K562 (cell line): Measurements from ENCODE around the gene SYNGR1. TPM values are rescaled to one million over a fixed set of nuclear protein-coding genes. Genes with fewer than 3 reads are reported as not detected.
A peak's percentile ranks its signal among the peaks of the same experiment; 100 is the strongest.

Source experiments
- ATAC-seq: fragments of 200-7000 bp; cut with Tn5 transposase; 3 replicates; pipeline ENCODE4 v1.9.1; 2020; ENCODE audit warnings: moderate library complexity
- BruUV-seq: library from RNA; stranded (reverse); fragments of 400-500 nt; replicated peaks from 2 replicates; lab custom pipeline; 2021; lab: Mats Ljungman, UMichigan
- CTCF ChIA-PET: fragments of 300-600 bp; formaldehyde crosslinking; extraction: SDS; loops from one replicate; lab custom pipeline; 2021; ENCODE audit warnings: low intra/inter-chr PET ratio; lab: Yijun Ruan, JAX
- POLR2A ChIA-PET: fragments of 300-600, 350-650 bp; sonication (Branson Sonifier 250); formaldehyde crosslinking; extraction: SDS; loops from one replicate; lab custom pipeline; 2021; ENCODE audit warnings: antibody characterized with exemption, inconsistent platforms; lab: Yijun Ruan, JAX
- DNase-seq, 4 experiments: peaks; one replicate each; pipeline versions ENCODE4 v3.0.0 to v3.0.0-alpha.2; 2011 to 2018; ENCODE audit warnings: low spot score in 3 of 4, mixed read lengths in 3 of 4; ENCODE audit errors: extremely low read depth in 1 of 4
- FAIRE-seq: peaks from 2 replicates; lab custom pipeline; 2011; peaks lifted over from hg19 to GRCh38; lab: Jason Lieb, UNC
- H2AFZ ChIP-seq: 2 replicates; pipeline ENCODE4 v1.6.0; 2011; ENCODE audit warnings: low read depth, low read length, control low read depth, inconsistent platforms
- H3K27ac ChIP-seq: fragments of 200-600 bp; 3 replicates; pipeline ENCODE4 v1.8.0; 2011; ENCODE audit warnings: low read depth, mild to moderate bottlenecking, control low read depth, inconsistent platforms, low read length, moderate library complexity, mixed read lengths; ENCODE audit errors: extremely low read depth
- H3K27me3 ChIP-seq, 2 experiments: fragments of 300-600 bp in 1 of 2; 2 replicates in 1 of 2; 3 replicates in 1 of 2; pipeline versions ENCODE4 v1.6.0 to v1.8.0; 2011; ENCODE audit warnings: inconsistent platforms in 2 of 2, low read length in 2 of 2, mild to moderate bottlenecking in 1 of 2, mixed read lengths in 1 of 2, moderate library complexity in 1 of 2; ENCODE audit not compliant: control insufficient read depth in 2 of 2, insufficient read depth in 2 of 2
- H3K36me3 ChIP-seq: fragments of 300-600 bp; 3 replicates; pipeline ENCODE4 v1.8.0; 2011; ENCODE audit warnings: mild to moderate bottlenecking, low read length, inconsistent platforms; ENCODE audit not compliant: control insufficient read depth, insufficient read depth
- H3K4me1 ChIP-seq, 2 experiments: fragments of 200-600 bp in 1 of 2; replicated peaks in 1 of 2; 2 replicates in 1 of 2; 3 replicates in 1 of 2; pipeline versions ENCODE4 v1.5.1 to v1.8.0; 2011; ENCODE audit warnings: inconsistent platforms in 2 of 2, low read length in 2 of 2, mild to moderate bottlenecking in 1 of 2, mixed read lengths in 1 of 2, moderate library complexity in 1 of 2; ENCODE audit not compliant: control insufficient read depth in 2 of 2, insufficient read depth in 2 of 2
- H3K4me2 ChIP-seq: 2 replicates; pipeline ENCODE4 v1.6.1; 2011; ENCODE audit warnings: low read length, control low read depth, inconsistent platforms, mixed read lengths; ENCODE audit not compliant: insufficient read depth
- H3K4me3 ChIP-seq: fragments of 200-600 bp; sonication (generic), shearing (Covaris generic); 2 replicates; pipeline ENCODE4 v1.5.1; 2016; ENCODE audit warnings: control low read depth, inconsistent platforms
- H3K79me2 ChIP-seq: fragments of 200-600 bp; 3 replicates; pipeline ENCODE4 v1.8.0; 2011; ENCODE audit warnings: low read length, inconsistent platforms; ENCODE audit not compliant: control insufficient read depth, insufficient read depth
- H3K9ac ChIP-seq, 2 experiments: 2 replicates each; pipeline versions ENCODE4 v1.6.0 to v1.6.1; 2011; ENCODE audit warnings: low read depth in 2 of 2, low read length in 2 of 2, control low read depth in 1 of 2, inconsistent platforms in 1 of 2, mild to moderate bottlenecking in 1 of 2, mixed read lengths in 1 of 2; ENCODE audit not compliant: insufficient read depth in 1 of 2
- H3K9me1 ChIP-seq: one replicate; pipeline ENCODE4 v1.6.0; 2011; ENCODE audit warnings: inconsistent platforms, mild to moderate bottlenecking, low read length, moderate library complexity; ENCODE audit not compliant: control insufficient read depth, insufficient read depth
- H3K9me3 ChIP-seq: replicated peaks from 2 replicates; pipeline ENCODE4 v1.5.1; 2011; ENCODE audit warnings: low read depth, low read length, inconsistent platforms; ENCODE audit not compliant: control insufficient read depth, insufficient read depth
- H4K20me1 ChIP-seq: replicated peaks from 2 replicates; pipeline ENCODE4 v1.6.1; 2011; ENCODE audit warnings: low read length, inconsistent platforms, mixed read lengths; ENCODE audit not compliant: control insufficient read depth, insufficient read depth
- BCOR ChIP-seq: fragments of 450-650 bp; IDR thresholded peaks from 2 replicates; pipeline ENCODE4 v1.6.1; 2016
- CGGBP1 ChIP-seq: fragments of 250-450 bp; sonication (Bioruptor Pico); IDR thresholded peaks from 2 replicates; pipeline ENCODE4 v1.9.0; 2021; ENCODE audit warnings: mild to moderate bottlenecking
- MBD2 ChIP-seq: sonication (generic); IDR thresholded peaks from 2 replicates; pipeline ENCODE4 v1.6.1; 2016; ENCODE audit warnings: low read depth, borderline replicate concordance
- NFXL1 ChIP-seq: fragments of 450-650 bp; formaldehyde crosslinking; IDR thresholded peaks from 2 replicates; pipeline ENCODE4 v1.4.0; 2021; ENCODE audit warnings: mild to moderate bottlenecking
- PBX2 ChIP-seq, 2 experiments: IDR thresholded peaks in 1 of 2; conservative IDR thresholded peaks in 1 of 2; 2 replicates each; pipeline ENCODE4 v1.6.1; 2016; ENCODE audit warnings: low read depth in 2 of 2, mild to moderate bottlenecking in 1 of 2, missing compliant biosample characterization in 1 of 2, missing genetic modification characterization in 1 of 2, moderate library complexity in 1 of 2
- PHF21A ChIP-seq: fragments of 450-650 bp; IDR thresholded peaks from 2 replicates; pipeline ENCODE4 v1.6.1; 2017; ENCODE audit warnings: low read depth, borderline replicate concordance
- ZEB2 ChIP-seq: fragments of 450-650 bp; IDR thresholded peaks from 2 replicates; pipeline ENCODE4 v1.6.1; 2016
- WGBS: fragments of 100-300 bp; shearing (Covaris generic); methylation state at CpG from one replicate; pipeline ENCODE4 v1.1.6; 2016; ENCODE audit warnings: low coverage, mixed read lengths; ENCODE audit not compliant: insufficient coverage; ENCODE audit errors: missing lambda C conversion rate; 5-methylcytosine and 5-hydroxymethylcytosine counted together
- in situ Hi-C: fragments of 300-500 bp; cut with MboI; formaldehyde crosslinking; loops from 4 replicates; pipeline ENCODE4 v1.15.0; 2018; ENCODE audit warnings: inconsistent platforms, mixed read lengths
- intact Hi-C: fragments of 100-400 bp; cut with micrococcal nuclease; formaldehyde crosslinking; loops from 2 replicates; pipeline ENCODE4 v1.14.2; 2022
- polyA plus RNA-seq, 8 experiments: library from polyadenylated mRNA; depleted of rRNA in 4 of 8; stranded (reverse) in 5 of 8; unstranded in 3 of 8; fragments of >200 nt; fragmentation: Nextera tagmentation in 2 of 8; fragmentation: Illumina TruSeq in 1 of 8; extraction: Ambion mirVana in 2 of 8; extraction: Trizol in 1 of 8; gene quantifications; 2 replicates each; pipeline versions ENCODE4 v1.2.1 to v1.2.3, GENCODE V29; 2011 to 2014; ENCODE audit warnings: inconsistent platforms in 1 of 8, missing spikeins in 1 of 8
- total RNA-seq, 7 experiments: library from RNA; depleted of rRNA in 6 of 7; stranded (reverse); fragments of >200 nt in 6 of 7; fragmentation: Illumina TruSeq in 2 of 7; extraction: Trizol in 2 of 7; gene quantifications; 2 replicates each; pipeline versions ENCODE4 v1.2.1 to v1.2.3, GENCODE V29; 2011 to 2021; ENCODE audit warnings: low replicate concordance in 1 of 7

The SYNGR1 gene
- total and polyA plus RNA-seq, 9 of the 15 experiments (the other 6 are each of a cell fraction or from before 2014, with no cell fraction given) = 1.8 to 15.9 (median 5.5) TPM

- TF ChIP-seq MBD2 = no peak
- TF ChIP-seq ZEB2 = 0 out of 2 replicates have a peak, but pooled peaks have one; percentile 17
- no peak for TF ChIP-seq BCOR
- 0 out of 2 replicates have a peak, but pooled peaks have one; percentile 8 for TF ChIP-seq PBX2 (CRISPR knock-in tag; IDR thresholded peaks at IDR 0.05; ENCODE audit: low read depth)
- peak; percentile 66 for TF ChIP-seq PBX2 (tag; conservative IDR thresholded peaks at IDR 0.05; ENCODE audit: low read depth)
These were observed 38.6 kb downstream of the SYNGR1 start (continued) for GRCh38 chr22:39388261-39389011.

GRCh38 chr22:39389420-39389819 lies 39.6 kb downstream of the SYNGR1 start:
- no peak for ATAC-seq
- no peaks in the 10 kb centered on the region for H3K27me3 ChIP-seq
- 64% methylated on average over 5 of the region's 11 CpGs for WGBS
- no peak overlapping the region for H3K4me2 ChIP-seq
- no peak overlapping the region for H3K4me3 ChIP-seq
- no peak for DNase-seq
- in situ Hi-C loops = no loop called here
- no TSS peak for BruUV-seq
- H4K20me1 ChIP-seq = no peaks in the 10 kb centered on the region
- no peaks in the 10 kb centered on the region for H3K9me3 ChIP-seq
- peaks cover 0 to 19% of the 10 kb centered on the region in 2 experiments; a peak in 3 of 5 replicates for H3K4me1 ChIP-seq
- no peaks in the 10 kb centered on the region for H3K36me3 ChIP-seq
- TF ChIP-seq NFXL1 (CRISPR knock-in tag) = no peak
- TF ChIP-seq CGGBP1 = no peak
- no peak for TF ChIP-seq PHF21A
- H2AFZ ChIP-seq = no peak overlapping the region
- H3K27ac ChIP-seq = no peak overlapping the region
- intact Hi-C loops = loop anchor here (5.0 kb wide), 1 partner anchor 128 kb away; no protein-coding TSS in a partner anchor
- FAIRE-seq = no peak
- H3K9ac ChIP-seq = no peak overlapping the region
- CTCF ChIA-PET = no interaction called here
- no peaks in the 10 kb centered on the region for H3K79me2 ChIP-seq
- POLR2A ChIA-PET = interaction anchor here (0.6 to 1.4 kb wide), 3 partner anchors 10 to 134 kb away, joined by 3 to 4 read pairs (median 3); partner anchors contain the start of gene TAB1
- no peaks in the 10 kb centered on the region for H3K9me1 ChIP-seq
